AG09309 (cell line): ENCODE results near the gene BRD7.

Experiments used
- DNase-seq: peaks from one replicate; pipeline ENCODE4 v3.0.0-alpha.2; 2010; ENCODE audit warnings: low read depth
- H3K4me3 ChIP-seq: 2 replicates; pipeline ENCODE4 v1.5.1; 2011; ENCODE audit warnings: mild to moderate bottlenecking, low read depth, low read length, moderate library complexity; ENCODE audit not compliant: control insufficient read depth
- CTCF ChIP-seq: IDR thresholded peaks from 2 replicates; pipeline ENCODE4 v1.5.1; 2011; ENCODE audit warnings: mild to moderate bottlenecking, low read depth, low read length, inconsistent platforms; ENCODE audit not compliant: insufficient read depth, control insufficient read depth; ENCODE audit errors: missing control alignments

BRD7 gene

GRCh38 chr16:50316848-50317630, 51.7 kb downstream of the BRD7 start:
- no peak for TF ChIP-seq CTCF
- no peak for DNase-seq
- H3K4me3 ChIP-seq, result no peak overlapping the region

- no peak overlapping the region for H3K4me3 ChIP-seq
- TF ChIP-seq CTCF, result no peak
- no peak for DNase-seq
Measured at GRCh38 chr16:50316102-50316847, 52.5 kb downstream of the BRD7 start.

- no peak overlapping the region for H3K4me3 ChIP-seq
- DNase-seq, result no peak
- TF ChIP-seq CTCF, result no peak
Measured at GRCh38 chr16:50315346-50315997, 53.3 kb downstream of the BRD7 start.

- no peak for DNase-seq
- TF ChIP-seq CTCF, result no peak
- H3K4me3 ChIP-seq, result no peak overlapping the region
Measured at GRCh38 chr16:50314665-50315064, 54.1 kb downstream of the BRD7 start.

- no peak for TF ChIP-seq CTCF
- no peak for DNase-seq
- no peak overlapping the region for H3K4me3 ChIP-seq
Measured at GRCh38 chr16:50313596-50314478, 55.0 kb downstream of the BRD7 start.

- no peak for DNase-seq
- H3K4me3 ChIP-seq, result no peak overlapping the region
- TF ChIP-seq CTCF, result no peak
Measured at GRCh38 chr16:50311891-50312501, 56.8 kb downstream of the BRD7 start.
